NCI-H1930 (cell line): ENCODE data around the gene TIMM10.

Experiments
- DNase-seq, 2 experiments: peaks; one replicate each; lab custom pipeline; 2025; lab: John Stamatoyannopoulos, UW

Gene TIMM10

GRCh38 chr11:57502376-57502775, 28.2 kb downstream of the TIMM10 start:
- no peak for DNase-seq

- DNase-seq, result no peak
These were observed 28.6 kb downstream of the TIMM10 start for GRCh38 chr11:57501953-57502352.

GRCh38 chr11:57500926-57501325, 29.6 kb downstream of the TIMM10 start:
- DNase-seq, result no peak

GRCh38 chr11:57500515-57500914, 30.0 kb downstream of the TIMM10 start:
- no peak for DNase-seq

- DNase-seq, result no peak
These were observed 30.5 kb downstream of the TIMM10 start for GRCh38 chr11:57499983-57500461.

GRCh38 chr11:57499413-57499982, 31.1 kb downstream of the TIMM10 start:
- peak; percentile 37 to 61 for DNase-seq

GRCh38 chr11:57498540-57498939, 32.0 kb downstream of the TIMM10 start:
- DNase-seq, result no peak

GRCh38 chr11:57497303-57498247, 33.0 kb downstream of the TIMM10 start:
- DNase-seq, result no peak

GRCh38 chr11:57496109-57496820, 34.3 kb downstream of the TIMM10 start:
- DNase-seq, result no peak

GRCh38 chr11:57493507-57494503, 36.7 kb downstream of the TIMM10 start:
- DNase-seq, result peak; percentile 48 to 62

GRCh38 chr11:57491371-57492061, 39.0 kb downstream of the TIMM10 start:
- no peak for DNase-seq

GRCh38 chr11:57490456-57491248, 39.9 kb downstream of the TIMM10 start:
- DNase-seq, result no peak

- no peak for DNase-seq
These were observed 42.5 kb downstream of the TIMM10 start for GRCh38 chr11:57487920-57488659.

- no peak for DNase-seq
These were observed 43.4 kb downstream of the TIMM10 start for GRCh38 chr11:57487021-57487778.

- DNase-seq, result no peak
These were observed 45.1 kb downstream of the TIMM10 start for GRCh38 chr11:57485217-57485990.

- no peak for DNase-seq
These were observed 46.3 kb downstream of the TIMM10 start for GRCh38 chr11:57484141-57484710.

GRCh38 chr11:57483562-57483918, 47.0 kb downstream of the TIMM10 start:
- no peak for DNase-seq
